ENCODE measurements around the gene SLC39A6.

DNA sequence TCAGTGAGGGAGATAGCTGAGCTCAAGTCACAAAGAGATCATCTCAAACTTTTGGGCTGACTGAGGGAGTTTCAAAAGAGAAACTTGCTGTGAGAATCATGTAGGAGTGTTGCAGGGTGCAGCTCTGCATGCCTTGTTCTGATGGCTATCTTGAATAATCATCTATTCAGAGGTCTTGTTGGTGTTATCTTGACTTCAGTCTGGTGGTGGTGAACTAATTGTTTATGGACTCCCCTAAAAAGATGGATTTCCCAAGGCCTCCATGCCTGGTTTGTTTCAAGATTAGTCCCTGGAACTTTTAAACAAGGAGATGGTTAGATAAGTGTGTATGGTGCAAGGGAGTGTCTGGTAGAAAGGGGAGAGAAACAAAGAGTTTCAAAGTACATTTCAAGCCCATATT lies 29.8 kb downstream of the SLC39A6 start:
- TF ChIP-seq TAF1 (IDR thresholded peaks at IDR 0.05; ENCODE audit: borderline replicate concordance, low read depth, low read length) (no peak), POLR2A (IDR thresholded peaks at IDR 0.05; ENCODE audit: low read depth, low read length) (no peak), POLR2AphosphoS5 (IDR thresholded peaks at IDR 0.05; ENCODE audit: low read depth, low read length) (no peak)

All from GM12892 (cell line).